Endothelial cell (in vitro differentiated cells): Measurements from ENCODE around the gene TMCC1. TPM values are rescaled to one million over a fixed set of nuclear protein-coding genes. Genes with fewer than 3 reads are reported as not detected.

Experiments used
- DNase-seq: peaks from one replicate; pipeline ENCODE4 v3.0.0; 2021; ENCODE audit warnings: low spot score
- H3K27ac Mint-ChIP-seq: one replicate; pipeline ENCODE4 v1.8.0; 2021; ENCODE audit warnings: mixed read lengths, inconsistent platforms; ENCODE audit not compliant: unreplicated experiment
- H3K27me3 Mint-ChIP-seq: one replicate; pipeline ENCODE4 v1.8.0; 2021; ENCODE audit warnings: mild to moderate bottlenecking, moderate library complexity, mixed read lengths, inconsistent platforms; ENCODE audit not compliant: unreplicated experiment
- H3K36me3 Mint-ChIP-seq: one replicate; pipeline ENCODE4 v1.8.0; 2021; ENCODE audit warnings: mild to moderate bottlenecking, low read depth, mixed read lengths, inconsistent platforms; ENCODE audit not compliant: unreplicated experiment
- H3K4me1 Mint-ChIP-seq: one replicate; pipeline ENCODE4 v1.8.0; 2021; ENCODE audit warnings: mild to moderate bottlenecking, mixed read lengths, inconsistent platforms; ENCODE audit not compliant: unreplicated experiment
- H3K4me3 Mint-ChIP-seq: one replicate; pipeline ENCODE4 v1.8.0; 2021; ENCODE audit warnings: mild to moderate bottlenecking, mixed read lengths, inconsistent platforms; ENCODE audit not compliant: unreplicated experiment
- H3K9me3 Mint-ChIP-seq: one replicate; pipeline ENCODE4 v1.8.0; 2021; ENCODE audit warnings: mixed read lengths, inconsistent platforms; ENCODE audit not compliant: unreplicated experiment
- CTCF ChIP-seq: fragments of 200-600 bp; sonication (generic); IDR thresholded peaks from one replicate; pipeline ENCODE4 v1.5.0; 2021; ENCODE audit warnings: antibody characterized with exemption; ENCODE audit not compliant: unreplicated experiment
- total RNA-seq: library from RNA; stranded (reverse); fragmentation: NEBNext Ultra II Directional; extraction: Animal tissue kit (Norgen Biotek cat#: 25700); gene quantifications from one replicate; pipeline ENCODE4 v1.2.1, GENCODE V29; 2021; ENCODE audit not compliant: unreplicated experiment

TMCC1 gene
- total RNA-seq, 1 donor from 2014 or later, result 50.9 TPM

- H3K27me3 Mint-ChIP-seq, result peaks cover 7% of the 10 kb centered on the region
- no peaks in the 10 kb centered on the region for H3K9me3 Mint-ChIP-seq
- no peak for TF ChIP-seq CTCF
- H3K4me1 Mint-ChIP-seq, result peaks cover 4% of the 10 kb centered on the region
- no peak overlapping the region for H3K4me3 Mint-ChIP-seq
- no peak overlapping the region for H3K27ac Mint-ChIP-seq
- DNase-seq, result peak; percentile 17
- no peaks in the 10 kb centered on the region for H3K36me3 Mint-ChIP-seq
Observed at GRCh38 chr3:129937717-129938116, 44.2 kb upstream of the TMCC1 start.

- Mint-ChIP-seq H3K27ac (no peak overlapping the region), H3K9me3 (no peaks in the 10 kb centered on the region), H3K36me3 (no peaks in the 10 kb centered on the region), H3K4me1 (peaks cover 4% of the 10 kb centered on the region), H3K4me3 (no peak overlapping the region), H3K27me3 (peaks cover 5% of the 10 kb centered on the region)
- no peak for TF ChIP-seq CTCF
- DNase-seq, result no peak
Observed at GRCh38 chr3:129936757-129937156, 43.2 kb upstream of the TMCC1 start.

- peaks cover 3% of the 10 kb centered on the region for H3K36me3 Mint-ChIP-seq
- peaks cover 5% of the 10 kb centered on the region for H3K27me3 Mint-ChIP-seq
- H3K27ac Mint-ChIP-seq, result no peak overlapping the region
- H3K4me1 Mint-ChIP-seq, result peaks cover 4% of the 10 kb centered on the region
- TF ChIP-seq CTCF, result peak; percentile 94
- DNase-seq, result peak; percentile 38
- H3K9me3 Mint-ChIP-seq, result peaks cover 4% of the 10 kb centered on the region
- H3K4me3 Mint-ChIP-seq, result no peak overlapping the region
Observed at GRCh38 chr3:129934234-129935123, 41.0 kb upstream of the TMCC1 start.

GRCh38 chr3:129933471-129933870, 40.0 kb upstream of the TMCC1 start:
- H3K9me3 Mint-ChIP-seq, result peaks cover 4% of the 10 kb centered on the region
- H3K4me1 Mint-ChIP-seq, result peaks cover 4% of the 10 kb centered on the region
- no peak for DNase-seq
- no peak overlapping the region for H3K4me3 Mint-ChIP-seq
- TF ChIP-seq CTCF, result no peak
- H3K27ac Mint-ChIP-seq, result no peak overlapping the region
- peaks cover 5% of the 10 kb centered on the region for H3K36me3 Mint-ChIP-seq
- H3K27me3 Mint-ChIP-seq, result peaks cover 3% of the 10 kb centered on the region

DNA sequence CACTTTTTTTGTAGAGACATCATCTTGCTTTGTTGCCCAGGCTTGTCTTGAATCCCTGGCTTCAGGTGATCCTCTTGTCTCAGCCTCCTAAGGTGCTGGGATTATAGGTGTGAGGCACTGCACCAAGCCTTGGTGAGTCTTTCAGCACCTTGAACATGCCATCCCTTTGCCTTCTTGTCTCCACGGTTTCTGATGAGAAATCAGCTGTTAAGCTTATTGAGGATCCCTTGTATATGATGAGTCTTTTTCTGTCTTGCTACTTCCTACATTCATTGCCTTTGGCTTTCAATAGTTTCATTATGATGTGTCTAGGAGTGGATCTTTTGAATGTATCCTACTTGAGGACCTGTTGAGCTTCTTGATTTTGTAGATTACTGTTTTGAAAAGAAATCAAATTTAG, 35.9 kb upstream of the TMCC1 start:
- Mint-ChIP-seq H3K4me1 (peaks cover 2% of the 10 kb centered on the region), H3K9me3 (peaks cover 4% of the 10 kb centered on the region), H3K27me3 (no peaks in the 10 kb centered on the region), H3K27ac (no peak overlapping the region), H3K4me3 (no peak overlapping the region), H3K36me3 (peaks cover 5% of the 10 kb centered on the region)
- no peak for DNase-seq
- no peak for TF ChIP-seq CTCF
